ENCODE measurements around the gene MS4A12.

GRCh38 chr11:60544077-60544476 lies 51.5 kb downstream of the MS4A12 start:
- TF ChIP-seq, protein P1, sequence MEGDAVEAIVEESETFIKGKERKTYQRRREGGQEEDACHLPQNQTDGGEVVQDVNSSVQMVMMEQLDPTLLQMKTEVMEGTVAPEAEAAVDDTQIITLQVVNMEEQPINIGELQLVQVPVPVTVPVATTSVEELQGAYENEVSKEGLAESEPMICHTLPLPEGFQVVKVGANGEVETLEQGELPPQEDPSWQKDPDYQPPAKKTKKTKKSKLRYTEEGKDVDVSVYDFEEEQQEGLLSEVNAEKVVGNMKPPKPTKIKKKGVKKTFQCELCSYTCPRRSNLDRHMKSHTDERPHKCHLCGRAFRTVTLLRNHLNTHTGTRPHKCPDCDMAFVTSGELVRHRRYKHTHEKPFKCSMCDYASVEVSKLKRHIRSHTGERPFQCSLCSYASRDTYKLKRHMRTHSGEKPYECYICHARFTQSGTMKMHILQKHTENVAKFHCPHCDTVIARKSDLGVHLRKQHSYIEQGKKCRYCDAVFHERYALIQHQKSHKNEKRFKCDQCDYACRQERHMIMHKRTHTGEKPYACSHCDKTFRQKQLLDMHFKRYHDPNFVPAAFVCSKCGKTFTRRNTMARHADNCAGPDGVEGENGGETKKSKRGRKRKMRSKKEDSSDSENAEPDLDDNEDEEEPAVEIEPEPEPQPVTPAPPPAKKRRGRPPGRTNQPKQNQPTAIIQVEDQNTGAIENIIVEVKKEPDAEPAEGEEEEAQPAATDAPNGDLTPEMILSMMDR (IDR thresholded peaks at IDR 0.05 in 4 of 5, conservative IDR thresholded peaks at IDR 0.05 in 1 of 5): no peak
- TF ChIP-seq POLR2A (IDR thresholded peaks at IDR 0.05): no peak

All from gastrocnemius medialis (tissue), 4 donors.